NK-92 (cell line): ENCODE results near the gene CROCC.

ENCODE experiments used
- DNase-seq: peaks from one replicate; lab custom pipeline; 2025; ENCODE audit not compliant: unreplicated experiment; lab: John Stamatoyannopoulos, UW

Gene CROCC

GRCh38 chr1:17009706-17010105, 88.0 kb downstream of the CROCC start:
- no peak for DNase-seq

GRCh38 chr1:17011092-17011438, 89.3 kb downstream of the CROCC start:
- DNase-seq, result no peak

GRCh38 chr1:17011439-17012307, 89.9 kb downstream of the CROCC start, which contains the start of gene ATP13A2:
Gene ATP13A2 (minus strand): TSS chr1:17011928. CDS start chr1:17011738, 190 bp downstream.
- DNase-seq, result no peak

- DNase-seq, result no peak
Measured at GRCh38 chr1:17012775-17013490, 91.2 kb downstream of the CROCC start.

GRCh38 chr1:17013491-17014320, 92.0 kb downstream of the CROCC start:
- no peak for DNase-seq

- no peak for DNase-seq
Measured at GRCh38 chr1:17014671-17015567, 93.2 kb downstream of the CROCC start.

GRCh38 chr1:17016317-17016661, 94.6 kb downstream of the CROCC start:
- DNase-seq, result no peak

- no peak for DNase-seq
Measured at GRCh38 chr1:17017435-17017834, 95.7 kb downstream of the CROCC start.

GRCh38 chr1:17018849-17019248, 97.1 kb downstream of the CROCC start:
- no peak for DNase-seq

GRCh38 chr1:17020502-17020901, 98.8 kb downstream of the CROCC start:
- no peak for DNase-seq

GRCh38 chr1:17021896-17022295, 100.2 kb downstream of the CROCC start:
- DNase-seq, result no peak
